Nephron progenitor cell (in vitro differentiated cells): ENCODE data around the gene FCF1.

Experiments used
- DNase-seq: peaks from one replicate; pipeline ENCODE4 v3.0.0; 2021
- H3K27ac Mint-ChIP-seq: 2 replicates; pipeline ENCODE4 v1.8.0; 2021; ENCODE audit warnings: mild to moderate bottlenecking, moderate library complexity, mixed read lengths
- H3K27me3 Mint-ChIP-seq: 2 replicates; pipeline ENCODE4 v1.8.0; 2021; ENCODE audit warnings: mild to moderate bottlenecking, low read depth, mixed read lengths; ENCODE audit not compliant: poor library complexity
- H3K36me3 Mint-ChIP-seq: 2 replicates; pipeline ENCODE4 v1.8.0; 2021; ENCODE audit warnings: low read depth, mixed read lengths
- H3K4me1 Mint-ChIP-seq: 2 replicates; pipeline ENCODE4 v1.8.0; 2021; ENCODE audit warnings: mixed read lengths
- H3K4me3 Mint-ChIP-seq: 2 replicates; pipeline ENCODE4 v1.8.0; 2021; ENCODE audit warnings: mild to moderate bottlenecking, moderate library complexity, mixed read lengths
- H3K9me3 Mint-ChIP-seq: 2 replicates; pipeline ENCODE4 v1.8.0; 2021; ENCODE audit warnings: mild to moderate bottlenecking, moderate library complexity, mixed read lengths
- TF ChIP-seq, protein P1 (sequence below): fragments of 200-600 bp; sonication (generic); IDR thresholded peaks from 2 replicates; pipeline ENCODE4 v1.5.0; 2021; ENCODE audit warnings: antibody characterized with exemption

Gene FCF1

DNA sequence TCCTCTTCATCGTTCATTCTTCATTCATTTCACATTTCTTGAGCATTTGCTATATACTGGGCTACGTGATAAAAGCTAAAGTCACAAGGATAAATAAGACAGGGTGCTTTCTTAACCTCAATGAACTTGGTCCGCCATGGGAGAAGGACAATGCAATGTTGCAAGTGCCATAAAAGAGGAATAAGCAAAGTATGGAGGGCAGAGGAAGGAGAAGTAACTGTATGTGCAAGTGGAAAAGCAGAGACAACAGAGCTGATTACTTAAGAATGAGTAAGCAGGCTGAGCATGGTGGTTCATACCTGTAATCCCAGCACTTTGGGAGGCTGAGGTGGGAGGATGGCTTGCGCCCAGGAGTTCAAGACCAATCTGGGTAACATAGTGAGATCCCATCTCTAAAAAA is 14.5 kb upstream of the FCF1 start:
- Mint-ChIP-seq H3K27me3 (no peaks in the 10 kb centered on the region), H3K4me1 (no peaks in the 10 kb centered on the region), H3K27ac (no peak overlapping the region), H3K36me3 (peaks cover 38% of the 10 kb centered on the region), H3K4me3 (no peak overlapping the region), H3K9me3 (peaks cover 30% of the 10 kb centered on the region)
- TF ChIP-seq, protein P1, sequence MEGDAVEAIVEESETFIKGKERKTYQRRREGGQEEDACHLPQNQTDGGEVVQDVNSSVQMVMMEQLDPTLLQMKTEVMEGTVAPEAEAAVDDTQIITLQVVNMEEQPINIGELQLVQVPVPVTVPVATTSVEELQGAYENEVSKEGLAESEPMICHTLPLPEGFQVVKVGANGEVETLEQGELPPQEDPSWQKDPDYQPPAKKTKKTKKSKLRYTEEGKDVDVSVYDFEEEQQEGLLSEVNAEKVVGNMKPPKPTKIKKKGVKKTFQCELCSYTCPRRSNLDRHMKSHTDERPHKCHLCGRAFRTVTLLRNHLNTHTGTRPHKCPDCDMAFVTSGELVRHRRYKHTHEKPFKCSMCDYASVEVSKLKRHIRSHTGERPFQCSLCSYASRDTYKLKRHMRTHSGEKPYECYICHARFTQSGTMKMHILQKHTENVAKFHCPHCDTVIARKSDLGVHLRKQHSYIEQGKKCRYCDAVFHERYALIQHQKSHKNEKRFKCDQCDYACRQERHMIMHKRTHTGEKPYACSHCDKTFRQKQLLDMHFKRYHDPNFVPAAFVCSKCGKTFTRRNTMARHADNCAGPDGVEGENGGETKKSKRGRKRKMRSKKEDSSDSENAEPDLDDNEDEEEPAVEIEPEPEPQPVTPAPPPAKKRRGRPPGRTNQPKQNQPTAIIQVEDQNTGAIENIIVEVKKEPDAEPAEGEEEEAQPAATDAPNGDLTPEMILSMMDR = no peak
- DNase-seq = no peak

DNA sequence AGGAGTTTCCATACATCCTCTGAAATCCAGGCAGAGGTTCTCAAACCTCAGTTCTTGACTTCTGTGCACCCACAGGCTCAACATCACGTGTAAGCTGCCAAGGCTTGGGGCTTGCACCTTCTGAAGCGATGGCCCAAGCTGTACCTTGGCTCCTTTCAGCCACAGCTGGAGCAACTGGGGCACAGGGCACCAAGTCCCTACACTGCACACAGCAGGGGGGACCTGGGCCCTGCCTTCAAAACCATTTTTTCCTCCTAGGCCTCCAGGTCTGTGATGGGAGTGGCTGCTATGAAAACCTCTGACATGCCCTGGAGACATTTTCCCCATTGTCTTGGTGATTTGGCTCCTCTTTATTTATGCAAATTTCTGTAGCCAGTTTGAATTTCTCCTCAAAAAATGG is 10.7 kb upstream of the FCF1 start:
- Mint-ChIP-seq H3K4me1 (no peaks in the 10 kb centered on the region), H3K27me3 (no peaks in the 10 kb centered on the region), H3K4me3 (no peak overlapping the region), H3K9me3 (peaks cover 37% of the 10 kb centered on the region), H3K27ac (no peak overlapping the region), H3K36me3 (peaks cover 50% of the 10 kb centered on the region)
- no peak for DNase-seq
- TF ChIP-seq, protein P1 = no peak

DNA sequence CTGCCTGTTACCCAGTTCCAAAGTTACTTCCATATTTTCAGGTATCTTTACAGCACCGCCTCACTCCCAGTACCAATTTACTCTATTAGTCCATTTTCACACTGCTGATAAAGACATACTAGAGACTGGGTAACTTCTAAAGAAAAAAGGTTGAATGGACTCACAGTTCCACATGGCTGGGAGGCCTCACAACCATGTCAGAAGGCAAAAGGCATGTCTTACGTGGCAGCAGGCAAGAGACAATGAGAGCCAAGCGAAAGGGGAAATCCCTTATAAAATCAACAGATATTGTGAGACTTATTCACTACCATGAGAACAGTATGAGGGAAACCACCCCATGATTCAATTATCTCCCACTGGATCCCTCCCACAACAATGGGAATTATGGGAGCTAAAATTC is 9.9 kb upstream of the FCF1 start:
- Mint-ChIP-seq H3K36me3 (peaks cover 45% of the 10 kb centered on the region), H3K4me3 (no peak overlapping the region), H3K4me1 (no peaks in the 10 kb centered on the region), H3K27me3 (no peaks in the 10 kb centered on the region), H3K27ac (no peak overlapping the region), H3K9me3 (peaks cover 37% of the 10 kb centered on the region)
- TF ChIP-seq, protein P1 = no peak
- DNase-seq = no peak

DNA sequence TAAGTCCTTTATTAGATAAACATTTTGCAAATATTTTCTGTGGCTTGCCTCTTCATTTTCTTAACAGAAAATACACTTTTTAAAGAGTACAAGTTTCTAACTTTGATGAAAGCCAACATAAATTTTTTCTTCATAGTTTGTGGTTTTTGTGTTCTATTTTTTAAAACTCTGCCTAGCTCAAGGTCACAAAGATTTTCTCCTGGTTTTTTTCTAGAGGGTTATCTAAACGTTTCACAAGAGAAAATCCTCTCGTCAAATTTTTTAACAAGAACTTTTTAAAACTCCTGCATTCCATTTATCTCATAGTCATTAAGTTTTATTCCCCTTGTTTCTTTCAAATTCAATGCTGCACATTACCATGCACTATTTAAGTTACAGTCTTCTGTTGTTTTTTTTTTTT is 8.3 kb upstream of the FCF1 start:
- no peaks in the 10 kb centered on the region for H3K4me1 Mint-ChIP-seq
- no peak overlapping the region for H3K27ac Mint-ChIP-seq
- TF ChIP-seq, protein P1 = no peak
- H3K27me3 Mint-ChIP-seq = no peaks in the 10 kb centered on the region
- H3K36me3 Mint-ChIP-seq = peaks cover 45% of the 10 kb centered on the region
- no peak overlapping the region for H3K4me3 Mint-ChIP-seq
- H3K9me3 Mint-ChIP-seq = peaks cover 37% of the 10 kb centered on the region
- DNase-seq = no peak

DNA sequence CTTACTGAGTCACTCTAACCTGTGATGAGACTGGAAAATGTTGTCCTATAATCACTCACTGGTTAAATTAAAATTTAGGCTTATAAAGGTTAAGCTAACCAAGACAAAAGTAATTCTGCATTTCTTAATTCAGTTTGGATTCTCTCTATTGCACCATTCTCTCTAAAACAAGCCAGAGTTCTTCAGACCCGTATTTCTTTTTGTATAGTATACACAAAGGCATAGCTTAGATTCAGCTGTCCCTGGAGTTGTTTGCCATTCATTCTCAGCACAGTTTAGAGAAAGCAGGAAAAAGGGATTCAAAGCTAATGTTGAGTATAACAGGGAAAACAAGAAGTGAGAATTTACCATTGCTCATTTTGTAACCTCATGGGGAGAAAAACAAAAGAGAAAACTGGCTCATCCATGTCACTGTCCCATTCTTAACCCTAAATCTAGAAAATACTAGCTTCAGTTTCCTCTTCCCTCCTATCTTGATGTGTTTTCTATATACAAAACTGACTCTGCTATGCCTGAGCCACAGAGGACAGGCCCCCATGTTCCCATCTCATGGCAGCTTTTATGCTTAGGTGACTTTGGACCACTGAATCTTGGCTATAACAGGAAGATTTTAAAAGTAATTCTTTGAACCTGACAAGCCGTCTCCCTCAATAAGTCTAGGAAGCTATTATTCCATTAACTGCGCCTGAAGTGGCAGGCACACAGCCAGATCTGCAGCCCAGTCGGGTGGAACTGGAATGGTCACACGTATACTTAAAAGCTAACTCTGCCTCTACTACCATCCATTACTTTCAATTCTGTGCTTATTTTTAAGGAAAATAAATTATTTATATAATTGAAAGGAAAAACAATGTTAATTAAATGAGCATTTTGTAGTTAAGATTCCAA is 7.1 kb upstream of the FCF1 start:
- peaks cover 9% of the 10 kb centered on the region for H3K4me1 Mint-ChIP-seq
- DNase-seq = no peak
- no peak overlapping the region for H3K27ac Mint-ChIP-seq
- TF ChIP-seq, protein P1 = no peak
- H3K9me3 Mint-ChIP-seq = peaks cover 33% of the 10 kb centered on the region
- peaks cover 36% of the 10 kb centered on the region for H3K36me3 Mint-ChIP-seq
- H3K4me3 Mint-ChIP-seq = no peak overlapping the region
- no peaks in the 10 kb centered on the region for H3K27me3 Mint-ChIP-seq

DNA sequence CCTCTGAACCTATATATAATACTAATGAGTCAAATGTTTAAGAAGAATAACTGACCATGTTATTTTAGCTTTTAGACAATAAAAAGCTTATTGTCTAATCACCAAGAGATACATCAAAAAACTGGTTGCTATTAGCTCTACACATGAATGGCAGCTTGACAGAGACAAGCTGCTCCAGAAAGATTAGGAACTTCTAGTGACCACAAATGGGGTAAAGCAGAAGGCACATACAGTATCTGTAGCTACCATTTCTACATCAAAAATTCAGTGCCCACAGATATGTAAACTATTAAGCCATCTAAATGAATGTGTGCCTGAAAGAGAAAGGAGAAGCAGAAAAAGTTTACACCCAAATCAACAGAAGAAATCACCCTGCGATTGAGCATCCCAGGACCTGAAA is 2.5 kb upstream of the FCF1 start:
- Mint-ChIP-seq H3K4me3 (peak overlapping the region; percentile 60), H3K9me3 (no peaks in the 10 kb centered on the region), H3K27ac (no peak overlapping the region), H3K36me3 (peaks cover 5% of the 10 kb centered on the region), H3K4me1 (peaks cover 37% of the 10 kb centered on the region), H3K27me3 (no peaks in the 10 kb centered on the region)
- DNase-seq = no peak
- TF ChIP-seq, protein P1 = no peak
